HL-60 (cell line): ENCODE measurements around the gene EGLN1.

Source experiments
- DNase-seq, 2 experiments: peaks; one replicate each; pipeline ENCODE4 v3.0.0-alpha.2; 2010 to 2020; ENCODE audit warnings: low read depth in 1 of 2, low spot score in 1 of 2
- H3K27ac ChIP-seq: fragments of 250-450 bp; sonication (Bioruptor Pico); replicated peaks from 2 replicates; pipeline ENCODE4 v1.5.1; 2020; ENCODE audit warnings: mild to moderate bottlenecking, moderate library complexity
- H3K27me3 ChIP-seq: fragments of 250-450 bp; sonication (Bioruptor Pico); 2 replicates; pipeline ENCODE4 v1.5.1; 2021; ENCODE audit warnings: mild to moderate bottlenecking, moderate library complexity; ENCODE audit not compliant: insufficient read depth, poor library complexity, severe bottlenecking
- H3K4me3 ChIP-seq: replicated peaks from 2 replicates; pipeline ENCODE4 v1.5.1; 2011; ENCODE audit warnings: mild to moderate bottlenecking, control low read depth, low read length; ENCODE audit not compliant: insufficient read depth
- CTCF ChIP-seq: IDR thresholded peaks from one replicate; pipeline ENCODE4 v1.5.1; 2011; ENCODE audit warnings: low read length, control low read depth, inconsistent platforms; ENCODE audit not compliant: insufficient read depth
- GABPA ChIP-seq: IDR thresholded peaks from 2 replicates; pipeline ENCODE4 v1.6.1; 2012; ENCODE audit warnings: low read depth
- POLR2AphosphoS5 ChIP-seq: IDR thresholded peaks from 2 replicates; pipeline ENCODE4 v1.6.1; 2012; ENCODE audit warnings: low read depth
- REST ChIP-seq: IDR thresholded peaks from 2 replicates; pipeline ENCODE4 v1.6.1; 2012; ENCODE audit warnings: low read depth; ENCODE audit not compliant: insufficient replicate concordance
- SPI1 ChIP-seq: IDR thresholded peaks from 2 replicates; pipeline ENCODE4 v1.6.1; 2012; ENCODE audit warnings: low read depth, mild to moderate bottlenecking, borderline replicate concordance

EGLN1 gene

GRCh38 chr1:231390071-231390470 is 32.0 kb downstream of the EGLN1 start:
- DNase-seq = no peak
- no peaks in the 10 kb centered on the region for H3K27me3 ChIP-seq
- no peak overlapping the region for H3K27ac ChIP-seq
- TF ChIP-seq REST (no peak), CTCF (no peak), SPI1 (no peak), GABPA (no peak), POLR2AphosphoS5 (no peak)
- no peak overlapping the region for H3K4me3 ChIP-seq

GRCh38 chr1:231387770-231388669 is 34.1 kb downstream of the EGLN1 start:
- DNase-seq = no peak
- H3K27me3 ChIP-seq = no peaks in the 10 kb centered on the region
- no peak overlapping the region for H3K4me3 ChIP-seq
- H3K27ac ChIP-seq = no peak overlapping the region
- TF ChIP-seq SPI1 = no peak

DNA sequence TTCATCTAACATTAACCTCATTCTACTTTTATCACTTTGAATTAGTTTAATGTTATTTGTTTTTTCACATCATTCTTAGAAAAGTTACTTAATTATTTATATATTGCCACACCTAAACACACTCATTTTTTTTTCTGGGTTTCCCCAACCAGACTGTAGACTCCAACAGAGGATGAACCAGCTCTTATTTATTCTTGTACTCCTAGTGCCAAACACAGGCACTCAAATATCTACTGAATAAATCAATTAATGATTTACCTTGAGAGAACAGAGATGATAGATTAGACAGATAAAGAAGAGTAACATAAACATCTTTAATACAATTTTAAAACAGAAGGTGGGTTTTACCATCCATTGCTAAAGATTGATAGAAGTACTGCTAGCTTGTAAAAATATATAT is 35.6 kb downstream of the EGLN1 start:
- no peak for DNase-seq
- H3K27ac ChIP-seq = no peak overlapping the region
- TF ChIP-seq POLR2AphosphoS5 = no peak
- TF ChIP-seq CTCF = no peak
- TF ChIP-seq GABPA = no peak
- TF ChIP-seq REST = no peak
- no peak for TF ChIP-seq SPI1
- no peak overlapping the region for H3K4me3 ChIP-seq
- H3K27me3 ChIP-seq = no peaks in the 10 kb centered on the region

- Histone ChIP-seq H3K27ac (no peak overlapping the region), H3K4me3 (no peak overlapping the region), H3K27me3 (no peaks in the 10 kb centered on the region)
- DNase-seq = no peak
- TF ChIP-seq GABPA = no peak
- no peak for TF ChIP-seq POLR2AphosphoS5
- no peak for TF ChIP-seq SPI1
- no peak for TF ChIP-seq CTCF
- no peak for TF ChIP-seq REST
Measured at GRCh38 chr1:231385416-231385748, 36.7 kb downstream of the EGLN1 start.
